GM21515 (cell line): ENCODE results near the gene IL18R1.

Source experiments
- ATAC-seq: cut with Tn5 transposase; IDR thresholded peaks from one replicate; pipeline ENCODE4 v1.9.1; 2021; ENCODE audit not compliant: unreplicated experiment

IL18R1 gene

GRCh38 chr2:102432386-102432785, 76.8 kb downstream of the IL18R1 start:
- ATAC-seq, result no peak

GRCh38 chr2:102433973-102434654, 78.5 kb downstream of the IL18R1 start:
- no peak for ATAC-seq

GRCh38 chr2:102434655-102435381, 79.2 kb downstream of the IL18R1 start:
- ATAC-seq, result peak; percentile 58

- ATAC-seq, result no peak
Observed at GRCh38 chr2:102435741-102436140, 80.1 kb downstream of the IL18R1 start.

- no peak for ATAC-seq
Observed at GRCh38 chr2:102436323-102436722, 80.7 kb downstream of the IL18R1 start.

- ATAC-seq, result no peak
Observed at GRCh38 chr2:102437122-102437521, 81.5 kb downstream of the IL18R1 start.

GRCh38 chr2:102438111-102438510, 82.5 kb downstream of the IL18R1 start:
- no peak for ATAC-seq

GRCh38 chr2:102438578-102438977, 83.0 kb downstream of the IL18R1 start:
- no peak for ATAC-seq

- ATAC-seq, result no peak
Observed at GRCh38 chr2:102439065-102439695, 83.6 kb downstream of the IL18R1 start.

- peak; percentile 76 for ATAC-seq
Observed at GRCh38 chr2:102442967-102443828, 87.6 kb downstream of the IL18R1 start.

- ATAC-seq, result no peak
Observed at GRCh38 chr2:102444233-102444632, 88.6 kb downstream of the IL18R1 start.

GRCh38 chr2:102446936-102447335, 91.3 kb downstream of the IL18R1 start:
- ATAC-seq, result no peak
